ENCODE results near the gene MINDY2.
"Not testable (repeated sequence)": the region's sequence is repeated elsewhere in the genome, so short reads cannot be mapped to it uniquely, and the experiment has no call there.

MINDY2 gene

GRCh38 chr15:58833681-58834426, 62.8 kb downstream of the MINDY2 start:
- not testable (repeated sequence) for DNase-seq

- DNase-seq, result no peak
These were observed 68.4 kb downstream of the MINDY2 start for GRCh38 chr15:58839485-58839884.

- DNase-seq, result no peak
These were observed 68.9 kb downstream of the MINDY2 start for GRCh38 chr15:58840048-58840447.

GRCh38 chr15:58842713-58843396, 71.8 kb downstream of the MINDY2 start:
- DNase-seq, result no peak

GRCh38 chr15:58851205-58851604, 80.1 kb downstream of the MINDY2 start:
- not testable (repeated sequence) for DNase-seq

- DNase-seq, result no peak
These were observed 81.2 kb downstream of the MINDY2 start for GRCh38 chr15:58852347-58852746.

GRCh38 chr15:58854593-58854992, 83.5 kb downstream of the MINDY2 start:
- DNase-seq, result no peak

- DNase-seq, result no peak
These were observed 85.0 kb downstream of the MINDY2 start for GRCh38 chr15:58856086-58856485.

GRCh38 chr15:58856621-58857020, 85.5 kb downstream of the MINDY2 start:
- not testable (repeated sequence) for DNase-seq

GRCh38 chr15:58862326-58862725, 91.2 kb downstream of the MINDY2 start:
- DNase-seq, result no peak

GRCh38 chr15:58864602-58865424, 93.7 kb downstream of the MINDY2 start:
- no peak for DNase-seq

GRCh38 chr15:58865425-58865880, 94.4 kb downstream of the MINDY2 start:
- DNase-seq, result no peak

- DNase-seq, result no peak
These were observed 96.8 kb downstream of the MINDY2 start for GRCh38 chr15:58867926-58868325.

GRCh38 chr15:58870451-58870850, 99.3 kb downstream of the MINDY2 start:
- DNase-seq, result no peak

GRCh38 chr15:58873267-58873666, 102.2 kb downstream of the MINDY2 start:
- no peak for DNase-seq

- DNase-seq, result no peak
These were observed 104.2 kb downstream of the MINDY2 start for GRCh38 chr15:58875343-58875742.

- DNase-seq, result no peak
These were observed 105.4 kb downstream of the MINDY2 start for GRCh38 chr15:58876306-58877106.

GRCh38 chr15:58877999-58878825, 107.1 kb downstream of the MINDY2 start:
- DNase-seq, result no peak

- DNase-seq, result no peak
These were observed 109.2 kb downstream of the MINDY2 start for GRCh38 chr15:58880320-58880719.

GRCh38 chr15:58882243-58882642, 111.1 kb downstream of the MINDY2 start:
- no peak for DNase-seq

GRCh38 chr15:58883926-58884325, 112.8 kb downstream of the MINDY2 start:
- DNase-seq, result not testable (repeated sequence)

- no peak for DNase-seq
These were observed 115.8 kb downstream of the MINDY2 start for GRCh38 chr15:58886921-58887320.
